Measurements from ENCODE around the gene SNURF.
A peak's percentile ranks its signal among the peaks of the same experiment; 100 is the strongest.
"Not testable (repeated sequence)": the region's sequence is repeated elsewhere in the genome, so short reads cannot be mapped to it uniquely, and the experiment has no call there.

Gene SNURF

DNA sequence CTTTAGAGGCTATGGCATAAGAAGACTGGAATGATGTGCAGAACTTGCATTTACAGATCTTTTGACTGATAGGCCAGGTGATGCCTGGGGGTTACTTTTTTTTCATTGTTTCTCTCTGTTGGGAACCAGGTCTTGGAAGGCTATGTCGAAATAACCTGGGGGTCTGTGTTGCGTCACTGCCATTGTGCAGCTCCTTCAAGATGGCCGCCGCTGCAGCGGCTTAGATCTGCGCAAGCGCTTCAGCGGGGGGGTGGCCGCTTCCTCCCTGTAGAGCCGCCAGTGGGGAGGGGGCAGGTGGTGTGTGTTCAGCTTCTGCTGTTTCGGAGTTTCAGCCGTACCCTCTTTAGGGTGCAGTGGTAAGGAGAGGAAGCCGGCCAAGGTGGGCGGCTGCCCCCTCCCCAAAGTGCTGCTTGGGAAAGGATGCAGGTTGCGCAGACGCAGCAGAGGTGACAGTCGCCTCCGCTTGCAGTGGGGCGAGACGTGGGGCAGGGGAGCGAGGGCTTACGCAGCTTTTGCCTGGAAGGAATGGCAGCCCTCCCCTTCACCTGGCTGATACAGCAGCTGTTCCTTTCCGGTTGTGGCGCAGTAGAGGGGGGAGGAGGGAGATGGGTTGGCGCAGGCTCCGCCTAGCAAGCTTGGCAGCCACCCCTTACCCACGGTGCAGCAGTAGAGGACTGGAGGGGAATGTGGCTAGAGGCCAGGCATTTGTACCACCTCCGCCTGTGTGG is 1.5 kb downstream of the SNURF start:
- DNase-seq (ENCODE audit: low spot score) = peak; percentile 64
- TF ChIP-seq, protein P1, sequence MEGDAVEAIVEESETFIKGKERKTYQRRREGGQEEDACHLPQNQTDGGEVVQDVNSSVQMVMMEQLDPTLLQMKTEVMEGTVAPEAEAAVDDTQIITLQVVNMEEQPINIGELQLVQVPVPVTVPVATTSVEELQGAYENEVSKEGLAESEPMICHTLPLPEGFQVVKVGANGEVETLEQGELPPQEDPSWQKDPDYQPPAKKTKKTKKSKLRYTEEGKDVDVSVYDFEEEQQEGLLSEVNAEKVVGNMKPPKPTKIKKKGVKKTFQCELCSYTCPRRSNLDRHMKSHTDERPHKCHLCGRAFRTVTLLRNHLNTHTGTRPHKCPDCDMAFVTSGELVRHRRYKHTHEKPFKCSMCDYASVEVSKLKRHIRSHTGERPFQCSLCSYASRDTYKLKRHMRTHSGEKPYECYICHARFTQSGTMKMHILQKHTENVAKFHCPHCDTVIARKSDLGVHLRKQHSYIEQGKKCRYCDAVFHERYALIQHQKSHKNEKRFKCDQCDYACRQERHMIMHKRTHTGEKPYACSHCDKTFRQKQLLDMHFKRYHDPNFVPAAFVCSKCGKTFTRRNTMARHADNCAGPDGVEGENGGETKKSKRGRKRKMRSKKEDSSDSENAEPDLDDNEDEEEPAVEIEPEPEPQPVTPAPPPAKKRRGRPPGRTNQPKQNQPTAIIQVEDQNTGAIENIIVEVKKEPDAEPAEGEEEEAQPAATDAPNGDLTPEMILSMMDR (IDR thresholded peaks at IDR 0.05; ENCODE audit: extremely low read depth, missing control alignments) = no peak

DNA sequence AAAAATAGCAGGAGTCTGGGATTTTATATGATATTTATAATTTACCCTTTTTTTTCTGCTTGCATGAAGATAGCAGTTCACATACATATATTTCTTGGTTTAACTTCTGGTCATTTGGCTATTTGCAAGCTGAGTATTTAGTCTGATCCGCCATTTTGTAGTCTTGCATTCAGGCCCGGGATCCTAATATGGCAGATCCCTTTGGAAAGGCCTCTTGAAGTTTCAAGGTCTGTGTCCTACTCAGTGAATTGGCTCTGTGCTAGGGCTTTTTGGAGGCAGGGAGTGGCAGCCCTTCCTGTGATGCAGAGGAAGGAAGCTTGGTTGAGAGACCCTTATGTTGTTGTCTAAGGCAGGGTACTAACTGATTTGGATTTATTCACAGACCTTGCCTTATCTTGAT is 2.9 kb downstream of the SNURF start:
- TF ChIP-seq, protein P1 (IDR thresholded peaks at IDR 0.05; ENCODE audit: extremely low read depth, missing control alignments) = no peak
- DNase-seq (ENCODE audit: low spot score) = no peak

DNA sequence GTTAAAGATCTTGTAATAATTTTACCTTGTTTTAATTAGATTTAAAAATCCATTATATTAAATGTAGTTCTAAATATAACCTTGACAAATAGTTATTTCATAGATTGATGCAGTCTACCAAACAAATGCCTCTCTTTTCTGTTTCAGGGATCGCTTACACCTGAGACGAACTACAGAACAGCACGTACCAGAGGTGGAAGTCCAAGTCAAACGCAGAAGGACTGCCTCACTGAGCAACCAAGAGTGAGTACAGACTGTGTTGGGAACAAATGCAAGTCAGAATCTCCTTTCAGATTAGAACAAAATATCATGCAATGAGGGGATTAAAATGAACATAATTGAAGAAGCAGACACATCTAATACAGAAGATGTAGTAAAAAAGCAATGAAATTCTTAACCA is 7.2 kb downstream of the SNURF start:
- DNase-seq (ENCODE audit: low spot score) = no peak
- TF ChIP-seq, protein P1 (IDR thresholded peaks at IDR 0.05; ENCODE audit: extremely low read depth, missing control alignments) = no peak

DNA sequence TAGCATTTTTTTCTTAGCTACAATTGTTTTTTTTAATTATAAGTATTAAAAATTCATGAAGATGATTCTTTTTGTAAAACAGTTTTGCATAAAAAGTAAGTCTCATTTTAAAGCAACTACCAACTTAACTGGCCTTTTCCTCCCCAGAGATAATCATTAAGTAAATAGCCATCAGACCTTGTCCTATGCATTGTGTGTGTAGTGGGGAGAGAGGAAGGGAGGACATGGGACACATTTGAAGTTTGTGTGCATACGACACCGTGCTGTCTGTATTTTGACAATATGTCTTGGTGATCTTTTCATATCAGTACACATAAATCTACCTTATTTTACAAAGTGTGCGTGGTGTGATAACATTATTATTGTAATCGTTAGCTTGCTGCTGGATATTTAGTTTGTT is 8.1 kb downstream of the SNURF start:
- TF ChIP-seq, protein P1 (IDR thresholded peaks at IDR 0.05; ENCODE audit: extremely low read depth, missing control alignments) = no peak
- no peak for DNase-seq (ENCODE audit: low spot score)

DNA sequence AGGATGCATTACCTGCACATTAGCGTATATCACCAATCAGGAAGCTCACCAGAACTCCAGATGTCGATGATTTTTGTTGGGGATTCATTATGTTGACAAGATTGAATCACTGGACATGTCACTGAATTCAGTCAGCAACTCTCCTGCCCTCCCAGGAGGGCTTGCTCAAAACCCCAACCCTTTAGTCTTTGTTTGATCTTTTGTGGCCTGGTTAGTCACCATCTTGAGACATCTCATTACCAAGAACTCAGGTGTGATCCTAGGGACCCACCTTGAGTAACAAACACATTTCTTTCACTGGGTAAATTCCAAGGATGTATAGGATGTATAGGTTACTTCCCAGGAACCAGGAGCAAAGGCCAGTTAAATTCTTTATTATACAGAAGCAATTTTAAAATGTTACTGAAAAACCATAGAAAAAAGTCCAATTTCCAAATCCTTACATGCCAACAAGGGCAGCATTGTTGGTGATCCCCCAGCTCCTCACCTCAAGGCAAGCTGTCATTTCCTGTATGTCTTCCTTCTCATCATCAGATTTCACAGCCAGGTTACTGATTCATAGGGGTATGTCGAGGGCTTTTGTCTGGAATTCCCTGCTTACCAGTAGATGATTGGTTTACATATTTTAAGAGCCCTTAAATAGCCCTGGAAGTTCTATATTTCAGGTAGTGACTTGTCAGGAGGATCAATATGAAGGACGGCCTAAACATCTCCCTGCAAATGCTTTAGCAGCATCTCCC is 11.7 kb downstream of the SNURF start:
- TF ChIP-seq, protein P1 (IDR thresholded peaks at IDR 0.05; ENCODE audit: extremely low read depth, missing control alignments) = no peak
- no peak for DNase-seq (ENCODE audit: low spot score)

DNA sequence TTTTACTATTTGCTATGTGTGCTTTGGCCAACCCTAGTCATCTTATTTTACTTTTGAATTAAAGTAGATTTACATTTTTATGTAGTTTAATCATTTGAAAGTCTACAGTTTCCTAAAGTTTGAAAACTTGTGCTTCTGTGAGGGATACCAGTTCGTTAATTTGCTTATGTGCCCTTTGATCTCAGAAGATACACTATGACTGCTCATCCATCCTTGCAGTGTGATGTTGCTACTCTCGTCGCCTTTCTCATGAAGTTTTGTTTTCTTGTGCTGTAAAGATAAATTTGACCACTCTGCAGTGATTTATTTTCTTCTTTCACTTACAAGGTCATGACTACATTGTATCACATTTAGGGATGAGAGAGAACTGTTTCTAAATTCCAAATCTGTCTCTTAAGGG is 16.3 kb downstream of the SNURF start:
- TF ChIP-seq, protein P1 (IDR thresholded peaks at IDR 0.05; ENCODE audit: extremely low read depth, missing control alignments) = no peak
- no peak for DNase-seq (ENCODE audit: low spot score)

DNA sequence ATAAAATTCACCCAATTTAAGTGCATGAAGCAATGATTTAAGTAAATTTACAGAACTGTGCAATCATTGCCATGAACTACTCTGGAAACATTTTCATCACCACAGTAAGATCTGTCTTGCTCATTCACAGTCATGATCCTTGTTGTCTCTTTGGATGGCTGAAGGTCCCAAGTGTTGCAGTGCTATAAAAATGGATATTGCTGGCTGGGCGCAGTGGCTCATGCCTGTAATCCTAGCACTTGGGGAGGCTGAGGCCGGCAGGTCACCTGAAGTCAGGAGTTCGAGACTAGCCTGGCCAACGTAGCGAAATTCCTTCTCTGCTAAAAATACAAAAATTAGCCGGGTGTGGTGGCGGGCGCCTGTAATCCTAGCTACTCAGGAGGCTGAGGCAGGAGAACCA is 17.0 kb downstream of the SNURF start:
- DNase-seq (ENCODE audit: low spot score) = no peak
- TF ChIP-seq, protein P1 (IDR thresholded peaks at IDR 0.05; ENCODE audit: extremely low read depth, missing control alignments) = no peak

DNA sequence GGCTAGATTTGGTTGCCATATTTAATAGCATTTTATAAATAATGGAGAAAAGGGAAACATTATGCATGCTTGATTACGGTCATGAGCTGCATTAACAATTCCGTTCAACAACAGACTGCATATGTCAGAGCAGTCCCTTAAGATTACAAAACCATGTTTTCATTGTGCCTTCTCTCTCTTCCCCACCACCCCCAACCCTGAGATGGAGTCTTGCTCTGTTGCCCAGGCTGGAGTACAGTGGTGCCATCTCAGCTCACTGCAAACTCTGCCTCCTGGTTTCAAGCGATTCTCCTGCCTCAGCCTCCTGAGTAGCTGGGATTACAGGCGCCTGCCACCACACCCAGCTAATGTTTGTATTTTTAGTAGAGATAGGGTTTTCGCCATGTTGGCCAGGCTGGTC is 17.9 kb downstream of the SNURF start:
- DNase-seq (ENCODE audit: low spot score) = not testable (repeated sequence)
